Neural progenitor cell (in vitro differentiated cells): ENCODE results near the gene ORAI2.

Source experiments
- EZH2 ChIP-seq: fragments of 200-600 bp; sonication (generic); IDR thresholded peaks from 2 replicates; pipeline ENCODE4 v1.6.1; 2017; ENCODE audit warnings: antibody characterized with exemption, mild to moderate bottlenecking, moderate library complexity
- EZH2phosphoT487 ChIP-seq: fragments of 200-600 bp; sonication (generic); IDR thresholded peaks from 2 replicates; pipeline ENCODE4 v1.6.1; 2017; ENCODE audit warnings: antibody characterized with exemption
- TF ChIP-seq, protein P1 (sequence below): fragments of 200-600 bp; sonication (generic); IDR thresholded peaks from 2 replicates; pipeline ENCODE4 v1.5.1; 2017; ENCODE audit warnings: antibody characterized with exemption, mild to moderate bottlenecking

DNA sequence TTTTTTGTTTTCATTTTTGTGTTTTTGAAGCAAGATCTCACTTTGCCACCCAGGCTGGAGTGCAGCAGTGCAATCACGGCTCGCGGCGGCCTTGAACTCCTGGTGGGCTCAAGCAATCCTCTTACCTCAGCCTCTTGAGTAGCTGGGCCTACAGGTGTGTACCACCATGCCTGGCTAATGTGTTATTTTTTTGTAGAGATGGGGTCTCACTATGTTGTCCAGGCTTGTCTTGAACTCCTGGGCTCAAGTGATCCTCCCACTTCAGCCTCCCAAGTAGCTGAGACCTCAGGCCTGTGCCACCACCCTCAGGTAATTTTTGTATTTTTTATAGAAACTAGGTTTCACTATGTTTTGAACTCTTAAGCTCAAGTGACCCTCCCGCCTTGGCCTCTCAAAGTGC, 22.5 kb upstream of the ORAI2 start:
- TF ChIP-seq, protein P1, sequence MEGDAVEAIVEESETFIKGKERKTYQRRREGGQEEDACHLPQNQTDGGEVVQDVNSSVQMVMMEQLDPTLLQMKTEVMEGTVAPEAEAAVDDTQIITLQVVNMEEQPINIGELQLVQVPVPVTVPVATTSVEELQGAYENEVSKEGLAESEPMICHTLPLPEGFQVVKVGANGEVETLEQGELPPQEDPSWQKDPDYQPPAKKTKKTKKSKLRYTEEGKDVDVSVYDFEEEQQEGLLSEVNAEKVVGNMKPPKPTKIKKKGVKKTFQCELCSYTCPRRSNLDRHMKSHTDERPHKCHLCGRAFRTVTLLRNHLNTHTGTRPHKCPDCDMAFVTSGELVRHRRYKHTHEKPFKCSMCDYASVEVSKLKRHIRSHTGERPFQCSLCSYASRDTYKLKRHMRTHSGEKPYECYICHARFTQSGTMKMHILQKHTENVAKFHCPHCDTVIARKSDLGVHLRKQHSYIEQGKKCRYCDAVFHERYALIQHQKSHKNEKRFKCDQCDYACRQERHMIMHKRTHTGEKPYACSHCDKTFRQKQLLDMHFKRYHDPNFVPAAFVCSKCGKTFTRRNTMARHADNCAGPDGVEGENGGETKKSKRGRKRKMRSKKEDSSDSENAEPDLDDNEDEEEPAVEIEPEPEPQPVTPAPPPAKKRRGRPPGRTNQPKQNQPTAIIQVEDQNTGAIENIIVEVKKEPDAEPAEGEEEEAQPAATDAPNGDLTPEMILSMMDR, result no peak
- no peak for TF ChIP-seq EZH2
- no peak for TF ChIP-seq EZH2phosphoT487
